ENCODE measurements around the gene SPO11.

DNA sequence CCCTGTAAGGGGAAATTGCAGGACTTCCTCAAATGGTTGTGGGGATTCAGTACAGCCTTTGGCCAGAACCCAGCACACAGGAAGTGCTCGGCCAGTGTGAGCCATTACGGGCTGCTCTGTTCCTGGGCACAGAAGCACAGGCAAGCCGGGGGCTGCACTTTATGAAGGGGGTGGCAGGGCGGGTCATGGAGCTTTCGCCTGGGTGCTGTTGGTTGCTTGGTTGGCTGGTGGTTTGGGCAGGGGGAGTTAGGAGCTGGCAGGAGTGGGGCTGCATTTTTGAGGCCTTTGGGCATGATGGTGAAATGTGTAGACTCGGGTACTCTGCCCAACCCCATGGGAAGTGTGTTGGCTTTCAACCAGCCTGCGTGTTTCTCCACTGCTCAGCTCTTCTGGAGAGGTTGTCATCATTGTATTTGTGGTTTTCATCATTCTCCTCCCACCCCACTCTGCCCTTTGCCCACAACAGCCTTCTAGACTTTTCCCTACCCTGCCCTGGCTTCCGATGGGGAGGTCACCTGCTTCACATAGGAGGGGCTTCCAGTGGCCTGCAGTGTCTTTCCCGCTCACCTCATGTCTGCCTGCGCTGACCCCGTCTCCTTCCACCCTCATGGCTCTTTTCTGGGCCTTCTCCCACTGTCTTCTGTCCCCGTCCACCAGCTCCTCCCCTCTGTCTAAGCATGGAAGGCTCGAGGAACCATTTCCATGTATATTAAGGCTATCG is 45.5 kb downstream of the SPO11 start:
- TF ChIP-seq, protein P1, sequence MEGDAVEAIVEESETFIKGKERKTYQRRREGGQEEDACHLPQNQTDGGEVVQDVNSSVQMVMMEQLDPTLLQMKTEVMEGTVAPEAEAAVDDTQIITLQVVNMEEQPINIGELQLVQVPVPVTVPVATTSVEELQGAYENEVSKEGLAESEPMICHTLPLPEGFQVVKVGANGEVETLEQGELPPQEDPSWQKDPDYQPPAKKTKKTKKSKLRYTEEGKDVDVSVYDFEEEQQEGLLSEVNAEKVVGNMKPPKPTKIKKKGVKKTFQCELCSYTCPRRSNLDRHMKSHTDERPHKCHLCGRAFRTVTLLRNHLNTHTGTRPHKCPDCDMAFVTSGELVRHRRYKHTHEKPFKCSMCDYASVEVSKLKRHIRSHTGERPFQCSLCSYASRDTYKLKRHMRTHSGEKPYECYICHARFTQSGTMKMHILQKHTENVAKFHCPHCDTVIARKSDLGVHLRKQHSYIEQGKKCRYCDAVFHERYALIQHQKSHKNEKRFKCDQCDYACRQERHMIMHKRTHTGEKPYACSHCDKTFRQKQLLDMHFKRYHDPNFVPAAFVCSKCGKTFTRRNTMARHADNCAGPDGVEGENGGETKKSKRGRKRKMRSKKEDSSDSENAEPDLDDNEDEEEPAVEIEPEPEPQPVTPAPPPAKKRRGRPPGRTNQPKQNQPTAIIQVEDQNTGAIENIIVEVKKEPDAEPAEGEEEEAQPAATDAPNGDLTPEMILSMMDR (CRISPR knock-in tag; IDR thresholded peaks at IDR 0.05): no peak
- TF ChIP-seq SIN3B (IDR thresholded peaks at IDR 0.05; ENCODE audit: low read length): no peak
